GM21619 (cell line): ENCODE data around the gene CTF1.

Experiments
- ATAC-seq: cut with Tn5 transposase; IDR thresholded peaks from one replicate; pipeline ENCODE4 v1.9.1; 2021; ENCODE audit not compliant: unreplicated experiment

Gene CTF1

GRCh38 chr16:30904114-30904780, 7.8 kb downstream of the CTF1 start:
- ATAC-seq, result no peak

GRCh38 chr16:30907064-30907463, 10.7 kb downstream of the CTF1 start:
- ATAC-seq, result no peak

GRCh38 chr16:30910427-30911029, 14.1 kb downstream of the CTF1 start:
- ATAC-seq, result no peak

- ATAC-seq, result no peak
These were observed 16.5 kb downstream of the CTF1 start for GRCh38 chr16:30912794-30913412.

- no peak for ATAC-seq
These were observed 18.4 kb downstream of the CTF1 start for GRCh38 chr16:30914830-30915229.

- ATAC-seq, result no peak
These were observed 22.2 kb downstream of the CTF1 start for GRCh38 chr16:30918614-30919013.

- ATAC-seq, result no peak
These were observed 24.5 kb downstream of the CTF1 start for GRCh38 chr16:30920891-30921290.

GRCh38 chr16:30921459-30921747, 25.0 kb downstream of the CTF1 start:
- ATAC-seq, result no peak

- no peak for ATAC-seq
These were observed 25.5 kb downstream of the CTF1 start for GRCh38 chr16:30921748-30922419.

- ATAC-seq, result peak; percentile 70
These were observed 26.1 kb downstream of the CTF1 start for GRCh38 chr16:30922420-30922959.

GRCh38 chr16:30922960-30923535, 26.6 kb downstream of the CTF1 start:
- peak; percentile 57 for ATAC-seq

GRCh38 chr16:30923554-30924075, 27.2 kb downstream of the CTF1 start, which contains the start of gene FBXL19:
FBXL19 (plus strand) TSS chr16:30923572; CDS start chr16:30925755, 2,183 bp downstream.
- ATAC-seq, result no peak

GRCh38 chr16:30924076-30924912, 27.9 kb downstream of the CTF1 start:
- ATAC-seq, result no peak

- ATAC-seq, result no peak
These were observed 28.7 kb downstream of the CTF1 start for GRCh38 chr16:30924913-30925631.

- no peak for ATAC-seq
These were observed 29.2 kb downstream of the CTF1 start for GRCh38 chr16:30925632-30925987.

GRCh38 chr16:30925995-30926811, 29.8 kb downstream of the CTF1 start:
- ATAC-seq, result no peak

- no peak for ATAC-seq
These were observed 30.7 kb downstream of the CTF1 start for GRCh38 chr16:30926937-30927788.
